Measurements from ENCODE around the gene PAPOLA. TPM values are rescaled to one million over a fixed set of nuclear protein-coding genes. Genes with fewer than 3 reads are reported as not detected.

PAPOLA gene
- total RNA-seq, 1 donor from 2014 or later, result 235 TPM

GRCh38 chr14:96564389-96564788 is 62.2 kb downstream of the PAPOLA start:
- H3K4me3 ChIP-seq, result no peak overlapping the region
- Mint-ChIP-seq H3K36me3 (peaks cover 15% of the 10 kb centered on the region), H3K4me1 (no peaks in the 10 kb centered on the region), H3K4me3 (no peak overlapping the region), H3K9me3 (no peaks in the 10 kb centered on the region), H3K27me3 (ENCODE audit: insufficient read depth, low read depth) (no peaks in the 10 kb centered on the region), H3K27ac (no peak overlapping the region)
- H3K9ac ChIP-seq, result no peak overlapping the region
- TF ChIP-seq EZH2 (IDR thresholded peaks at IDR 0.05) (no peak), EZH2phosphoT487 (IDR thresholded peaks at IDR 0.05) (no peak)
- TF ChIP-seq, protein P1, sequence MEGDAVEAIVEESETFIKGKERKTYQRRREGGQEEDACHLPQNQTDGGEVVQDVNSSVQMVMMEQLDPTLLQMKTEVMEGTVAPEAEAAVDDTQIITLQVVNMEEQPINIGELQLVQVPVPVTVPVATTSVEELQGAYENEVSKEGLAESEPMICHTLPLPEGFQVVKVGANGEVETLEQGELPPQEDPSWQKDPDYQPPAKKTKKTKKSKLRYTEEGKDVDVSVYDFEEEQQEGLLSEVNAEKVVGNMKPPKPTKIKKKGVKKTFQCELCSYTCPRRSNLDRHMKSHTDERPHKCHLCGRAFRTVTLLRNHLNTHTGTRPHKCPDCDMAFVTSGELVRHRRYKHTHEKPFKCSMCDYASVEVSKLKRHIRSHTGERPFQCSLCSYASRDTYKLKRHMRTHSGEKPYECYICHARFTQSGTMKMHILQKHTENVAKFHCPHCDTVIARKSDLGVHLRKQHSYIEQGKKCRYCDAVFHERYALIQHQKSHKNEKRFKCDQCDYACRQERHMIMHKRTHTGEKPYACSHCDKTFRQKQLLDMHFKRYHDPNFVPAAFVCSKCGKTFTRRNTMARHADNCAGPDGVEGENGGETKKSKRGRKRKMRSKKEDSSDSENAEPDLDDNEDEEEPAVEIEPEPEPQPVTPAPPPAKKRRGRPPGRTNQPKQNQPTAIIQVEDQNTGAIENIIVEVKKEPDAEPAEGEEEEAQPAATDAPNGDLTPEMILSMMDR (IDR thresholded peaks at IDR 0.05), result no peak
- no peak overlapping the region for H3K27ac ChIP-seq
- H3K9me3 ChIP-seq (ENCODE audit: low read depth), result no peaks in the 10 kb centered on the region
- H3K36me3 ChIP-seq, result peaks cover 40% of the 10 kb centered on the region
- no peaks in the 10 kb centered on the region for H3K4me1 ChIP-seq
- peaks cover 21% of the 10 kb centered on the region for H3F3A ChIP-seq (ENCODE audit: low read depth)
- DNase-seq (ENCODE audit: low spot score), result no peak
- H2AFZ ChIP-seq (replicated peaks), result no peak overlapping the region
- H3K27me3 ChIP-seq, result no peaks in the 10 kb centered on the region
- peaks cover 5% of the 10 kb centered on the region for H4K20me1 ChIP-seq (ENCODE audit: low read depth)
- H3K79me2 ChIP-seq (ENCODE audit: low read depth), result no peaks in the 10 kb centered on the region
- H3K4me2 ChIP-seq, result no peak overlapping the region

GRCh38 chr14:96565811-96566210 is 63.6 kb downstream of the PAPOLA start:
- no peak overlapping the region for H3K27ac ChIP-seq
- no peaks in the 10 kb centered on the region for H3K79me2 ChIP-seq (ENCODE audit: low read depth)
- H3K36me3 ChIP-seq, result peaks cover 31% of the 10 kb centered on the region

GRCh38 chr14:96567289-96567899 is 65.2 kb downstream of the PAPOLA start:
- no peak overlapping the region for H3K27ac ChIP-seq
- Mint-ChIP-seq H3K4me3 (no peak overlapping the region), H3K36me3 (peaks cover 11% of the 10 kb centered on the region), H3K27ac (no peak overlapping the region), H3K4me1 (peaks cover 3% of the 10 kb centered on the region), H3K9me3 (no peaks in the 10 kb centered on the region), H3K27me3 (ENCODE audit: insufficient read depth, low read depth) (no peaks in the 10 kb centered on the region)
- H3K79me2 ChIP-seq (ENCODE audit: low read depth), result no peaks in the 10 kb centered on the region
- H3K9me3 ChIP-seq (ENCODE audit: low read depth), result no peaks in the 10 kb centered on the region
- no peak for TF ChIP-seq EZH2 (IDR thresholded peaks at IDR 0.05)
- TF ChIP-seq EZH2phosphoT487 (IDR thresholded peaks at IDR 0.05), result no peak
- TF ChIP-seq, protein P1 (IDR thresholded peaks at IDR 0.05), result peak; percentile 67
- no peaks in the 10 kb centered on the region for H3K4me1 ChIP-seq
- peak; percentile 41 for DNase-seq (ENCODE audit: low spot score)
- no peak overlapping the region for H2AFZ ChIP-seq (replicated peaks)
- no peak overlapping the region for H3K4me2 ChIP-seq
- peaks cover 5% of the 10 kb centered on the region for H4K20me1 ChIP-seq (ENCODE audit: low read depth)
- H3K27me3 ChIP-seq, result no peaks in the 10 kb centered on the region
- peaks cover 18% of the 10 kb centered on the region for H3F3A ChIP-seq (ENCODE audit: low read depth)
- peaks cover 27% of the 10 kb centered on the region for H3K36me3 ChIP-seq
- no peak overlapping the region for H3K4me3 ChIP-seq
- H3K9ac ChIP-seq, result no peak overlapping the region

More at GRCh38 chr14:96565811-96566210, 63.6 kb downstream of the PAPOLA start:
- Mint-ChIP-seq H3K4me3 (no peak overlapping the region), H3K27me3 (ENCODE audit: insufficient read depth, low read depth) (no peaks in the 10 kb centered on the region), H3K27ac (no peak overlapping the region), H3K9me3 (no peaks in the 10 kb centered on the region), H3K4me1 (peaks cover 3% of the 10 kb centered on the region), H3K36me3 (peaks cover 14% of the 10 kb centered on the region)
- H3K4me3 ChIP-seq, result no peak overlapping the region
- DNase-seq (ENCODE audit: low spot score), result no peak
- H4K20me1 ChIP-seq (ENCODE audit: low read depth), result peaks cover 5% of the 10 kb centered on the region
- no peak overlapping the region for H3K9ac ChIP-seq
- no peaks in the 10 kb centered on the region for H3K27me3 ChIP-seq
- no peaks in the 10 kb centered on the region for H3K9me3 ChIP-seq (ENCODE audit: low read depth)
- no peak overlapping the region for H3K4me2 ChIP-seq
- no peak overlapping the region for H2AFZ ChIP-seq (replicated peaks)
- no peak for TF ChIP-seq EZH2phosphoT487 (IDR thresholded peaks at IDR 0.05)
- TF ChIP-seq, protein P1 (IDR thresholded peaks at IDR 0.05), result no peak
- no peak for TF ChIP-seq EZH2 (IDR thresholded peaks at IDR 0.05)
- H3K4me1 ChIP-seq, result no peaks in the 10 kb centered on the region
- H3F3A ChIP-seq (ENCODE audit: low read depth), result peaks cover 18% of the 10 kb centered on the region

Data from neural progenitor cell (in vitro differentiated cells).